HG03378 (cell line): ENCODE measurements around the gene DRG2.

ENCODE experiments used
- ATAC-seq: cut with Tn5 transposase; IDR thresholded peaks from one replicate; pipeline ENCODE4 v1.9.1; 2021; ENCODE audit warnings: mild to moderate bottlenecking, moderate library complexity; ENCODE audit not compliant: unreplicated experiment

Gene DRG2, protein sequence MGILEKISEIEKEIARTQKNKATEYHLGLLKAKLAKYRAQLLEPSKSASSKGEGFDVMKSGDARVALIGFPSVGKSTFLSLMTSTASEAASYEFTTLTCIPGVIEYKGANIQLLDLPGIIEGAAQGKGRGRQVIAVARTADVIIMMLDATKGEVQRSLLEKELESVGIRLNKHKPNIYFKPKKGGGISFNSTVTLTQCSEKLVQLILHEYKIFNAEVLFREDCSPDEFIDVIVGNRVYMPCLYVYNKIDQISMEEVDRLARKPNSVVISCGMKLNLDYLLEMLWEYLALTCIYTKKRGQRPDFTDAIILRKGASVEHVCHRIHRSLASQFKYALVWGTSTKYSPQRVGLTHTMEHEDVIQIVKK

DNA sequence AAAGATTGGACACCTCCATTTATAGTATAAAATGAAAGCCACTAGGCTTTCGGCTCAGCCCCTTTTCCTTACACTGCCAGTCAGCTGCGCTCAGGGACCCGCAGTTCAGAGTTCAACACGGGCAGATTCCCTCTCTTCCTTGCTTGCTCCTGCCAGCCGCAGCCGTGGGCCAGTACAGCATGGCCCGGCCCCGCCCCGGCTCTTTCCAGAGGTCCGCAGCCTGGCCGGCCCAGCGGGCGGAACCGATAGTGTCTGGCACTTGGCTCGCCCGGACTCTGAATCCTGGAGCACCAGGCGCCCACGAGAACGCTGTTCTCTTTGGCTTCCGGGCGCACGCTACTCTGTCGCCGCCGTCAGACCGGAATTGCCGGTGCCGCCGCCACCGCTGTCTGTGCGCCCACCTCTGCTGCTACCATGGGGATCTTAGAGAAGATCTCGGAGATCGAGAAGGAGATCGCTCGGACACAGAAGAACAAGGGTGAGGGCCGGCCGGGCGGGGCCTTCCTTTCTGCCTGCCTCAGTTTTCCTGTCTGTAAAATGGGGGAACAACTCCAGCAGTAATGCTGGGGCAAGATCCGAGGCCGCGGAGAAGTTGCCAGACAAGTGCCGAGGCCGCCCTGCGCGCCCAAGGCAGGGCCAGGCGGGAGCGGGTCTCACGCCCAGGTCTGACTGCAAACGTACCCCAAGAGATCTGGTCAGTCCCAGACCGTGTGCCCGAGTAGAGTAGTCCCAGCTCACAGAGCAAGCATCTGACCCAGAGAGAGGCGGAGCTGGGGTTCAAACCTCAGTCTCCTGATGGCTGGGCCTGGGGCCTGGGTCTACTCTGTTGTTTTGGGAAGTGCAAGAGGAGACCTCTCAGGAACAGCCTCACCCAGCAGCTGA lies at the start of gene DRG2:
Gene DRG2 (plus strand): TSS at position 339 of the 882 bp plus-strand sequence. CDS start 76 bp downstream, at position 415.
- ATAC-seq, result peak; percentile 76

DNA sequence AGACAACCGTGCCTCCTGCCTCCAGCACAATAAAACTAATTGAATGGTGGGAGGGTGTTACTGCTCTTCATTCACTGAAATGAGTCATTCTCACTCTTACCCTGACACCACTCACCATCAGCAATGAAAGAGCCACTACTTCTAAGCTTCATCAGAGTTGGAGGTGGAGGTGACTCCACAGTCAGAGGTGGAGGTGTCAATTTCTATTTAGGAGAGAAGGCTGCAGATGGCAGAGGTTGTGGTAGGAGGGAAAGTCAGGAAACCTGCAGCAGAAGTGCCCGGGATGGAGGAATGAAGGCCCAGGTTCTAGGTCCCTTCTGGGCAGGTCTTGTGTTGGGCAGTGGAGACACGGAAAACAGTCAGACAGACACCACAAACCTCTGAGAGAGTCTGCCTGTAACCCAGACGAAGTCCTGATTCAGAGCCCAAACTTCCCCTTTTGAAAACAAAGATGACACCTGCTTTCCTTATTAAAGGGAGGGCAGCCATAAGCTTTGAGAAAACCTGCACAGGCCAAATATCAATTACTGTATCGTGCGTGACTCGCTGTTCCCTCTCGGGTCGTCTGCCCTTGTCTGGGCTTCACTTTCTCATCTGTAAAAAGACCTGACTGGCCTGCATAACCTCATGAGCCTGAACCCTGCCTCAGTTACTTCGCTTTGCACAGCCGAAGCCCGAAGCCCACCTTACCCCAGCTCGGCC lies 49.4 kb upstream of the DRG2 start:
- no peak for ATAC-seq

- ATAC-seq, result peak; percentile 79
Measured at GRCh38 chr17:18038861-18039534, 48.8 kb upstream of the DRG2 start, which contains the start of the genes ATPAF2 and GID4. Gene ATPAF2, minus strand, starts transcription at chr17:18039168. Its CDS starts 155 bp downstream, at chr17:18039013. Gene GID4, plus strand, starts transcription at chr17:18039408. Its CDS starts 57 bp downstream, at chr17:18039465.

DNA sequence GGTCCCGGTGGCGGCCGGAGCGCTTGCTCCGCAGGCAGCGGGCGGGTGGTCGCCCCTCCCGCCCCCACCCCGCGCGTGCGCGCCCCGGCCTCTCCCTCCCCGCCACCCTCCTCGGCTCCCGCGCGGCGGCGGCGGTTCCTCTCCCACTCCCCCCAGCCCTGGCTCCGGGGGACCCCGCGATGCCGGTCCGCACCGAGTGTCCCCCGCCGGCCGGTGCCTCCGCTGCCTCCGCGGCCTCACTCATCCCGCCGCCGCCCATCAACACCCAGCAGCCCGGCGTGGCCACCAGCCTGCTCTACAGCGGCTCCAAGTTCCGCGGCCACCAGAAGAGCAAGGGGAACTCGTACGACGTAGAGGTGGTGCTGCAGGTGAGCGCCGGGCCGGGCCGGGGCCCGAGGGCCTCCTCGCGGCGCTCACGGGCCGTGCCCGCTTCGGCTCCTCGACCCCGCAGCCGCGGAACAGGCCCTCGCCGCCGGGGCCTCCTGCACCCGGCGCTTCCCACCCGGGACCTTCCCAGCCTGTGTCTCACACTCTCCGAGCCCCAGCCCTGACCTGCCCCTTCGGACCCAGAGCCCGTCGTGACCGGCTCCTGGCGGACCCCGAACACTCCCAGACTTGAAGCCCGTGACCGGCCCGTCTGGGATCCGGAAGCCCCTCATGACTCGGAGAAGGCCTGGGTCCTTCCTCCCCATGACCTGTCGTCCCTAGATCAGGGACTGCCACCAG lies 48.0 kb upstream of the DRG2 start:
- ATAC-seq, result peak; percentile 7

DNA sequence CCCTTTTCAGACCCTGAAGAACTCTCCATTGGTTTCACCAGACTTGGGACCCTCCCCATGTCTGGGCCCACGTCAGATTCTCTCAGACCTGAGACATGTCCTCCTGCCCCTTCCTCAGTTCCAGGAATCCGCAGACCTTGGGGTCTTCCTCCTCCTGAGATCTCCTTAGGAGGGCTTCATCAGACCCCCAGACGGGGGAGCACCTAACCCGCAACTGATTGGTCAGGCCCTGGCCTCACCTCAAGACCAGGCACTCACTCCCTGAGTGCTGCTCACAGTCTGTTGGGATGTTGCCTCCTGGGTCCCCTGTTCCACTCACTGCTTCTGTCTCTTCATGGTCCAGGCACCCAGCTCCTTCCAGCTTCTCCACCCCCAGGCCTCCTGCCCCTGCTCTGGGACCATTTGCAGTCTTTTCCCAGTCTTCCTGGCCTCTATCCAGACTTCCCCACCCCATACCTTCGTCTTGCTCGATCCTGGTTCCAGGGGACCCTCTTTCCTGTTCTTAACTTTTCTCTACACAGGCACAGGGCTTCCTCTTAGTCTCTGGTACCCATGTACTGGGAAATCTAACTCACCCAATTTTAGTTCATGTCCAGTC lies 47.4 kb upstream of the DRG2 start:
- no peak for ATAC-seq

GRCh38 chr17:18041776-18042175 lies 46.0 kb upstream of the DRG2 start:
- ATAC-seq, result no peak

DNA sequence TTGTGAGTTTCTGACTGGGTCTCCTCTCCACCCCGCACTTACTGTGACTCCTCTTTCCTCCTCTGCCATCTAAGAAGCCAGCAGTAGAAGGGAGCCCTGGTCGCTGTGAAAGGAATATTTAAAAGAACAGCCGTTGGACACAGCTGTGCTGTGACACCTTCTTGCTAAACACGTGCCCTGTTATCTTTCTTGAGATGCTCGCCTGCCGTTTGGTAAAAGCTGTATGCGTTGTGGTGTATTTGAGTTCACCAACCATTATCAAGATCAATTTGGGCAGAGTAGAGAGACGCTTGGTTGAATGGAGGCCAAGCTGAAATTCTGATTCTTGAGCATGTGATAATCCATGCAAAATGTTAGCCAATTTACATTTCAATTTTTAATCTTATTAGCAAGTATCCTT lies 44.8 kb upstream of the DRG2 start:
- ATAC-seq, result no peak

DNA sequence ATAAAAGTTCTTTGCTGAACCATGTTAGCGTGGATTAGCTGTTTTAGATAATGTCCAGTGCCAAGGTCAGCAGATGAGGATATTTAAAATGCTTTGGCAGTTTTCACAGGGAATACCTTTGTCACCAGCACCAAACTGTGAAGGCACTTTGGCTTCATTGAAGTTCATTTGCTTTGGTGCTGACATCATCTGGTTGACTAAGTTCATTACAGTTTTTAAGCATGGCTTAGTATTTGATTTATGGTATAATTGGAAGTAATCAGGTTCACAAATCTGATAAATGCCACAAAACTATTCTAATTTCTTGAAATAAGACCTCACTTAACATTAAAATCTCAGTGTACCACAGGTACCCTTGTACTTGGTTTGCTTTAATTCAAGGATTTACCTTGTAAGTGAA lies 44.3 kb upstream of the DRG2 start:
- ATAC-seq, result no peak

DNA sequence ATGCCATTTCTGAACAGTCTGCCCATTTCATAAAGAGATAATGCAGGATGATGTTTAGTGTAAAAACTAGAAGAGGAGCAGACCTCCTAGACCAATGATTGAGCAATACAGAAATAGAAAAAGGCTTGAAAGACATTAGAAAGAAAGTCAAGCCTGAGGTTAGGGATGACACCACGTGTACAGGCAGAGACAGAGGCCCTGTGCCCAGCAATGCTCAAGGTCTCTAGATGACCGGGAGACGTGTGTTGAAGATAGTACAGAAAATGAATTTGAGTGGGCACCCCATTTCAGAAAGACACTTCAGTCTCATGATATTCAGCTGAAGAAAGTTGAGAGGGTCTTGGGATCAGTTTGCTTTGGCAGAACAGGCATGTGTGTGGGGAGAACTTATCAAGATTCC lies 43.1 kb upstream of the DRG2 start:
- no peak for ATAC-seq

DNA sequence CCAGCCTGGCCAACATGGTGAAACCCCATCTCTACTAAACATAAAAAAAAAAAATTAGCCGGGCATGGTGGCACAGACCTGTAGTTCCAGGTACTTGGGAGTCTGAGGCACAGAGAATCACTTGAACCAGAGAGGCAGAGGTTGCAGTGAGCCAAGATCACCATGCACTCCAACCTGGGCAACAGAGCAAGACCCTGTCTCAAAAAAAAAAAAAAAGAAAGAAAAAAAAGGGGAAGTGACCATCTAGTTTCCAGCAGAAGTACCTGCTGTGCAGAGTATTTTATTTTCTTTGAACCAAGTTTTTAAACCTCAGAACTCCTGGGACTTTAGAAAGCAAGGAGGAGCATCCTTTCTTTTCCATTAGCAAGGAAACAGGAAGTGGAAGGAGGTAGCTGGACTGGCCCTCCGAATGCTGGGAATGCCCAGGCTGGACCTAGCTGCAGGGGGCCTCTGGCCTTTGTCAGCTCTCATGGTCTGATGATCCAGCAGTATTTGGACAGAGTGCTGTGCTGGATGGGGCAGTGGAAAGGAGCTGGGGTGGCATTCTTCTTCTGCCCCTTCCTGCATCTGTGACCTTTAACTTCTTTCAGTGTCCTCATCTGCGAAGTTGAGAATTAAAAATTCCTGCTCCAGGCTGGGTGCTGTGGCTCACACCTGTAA lies 41.9 kb upstream of the DRG2 start:
- ATAC-seq, result no peak

DNA sequence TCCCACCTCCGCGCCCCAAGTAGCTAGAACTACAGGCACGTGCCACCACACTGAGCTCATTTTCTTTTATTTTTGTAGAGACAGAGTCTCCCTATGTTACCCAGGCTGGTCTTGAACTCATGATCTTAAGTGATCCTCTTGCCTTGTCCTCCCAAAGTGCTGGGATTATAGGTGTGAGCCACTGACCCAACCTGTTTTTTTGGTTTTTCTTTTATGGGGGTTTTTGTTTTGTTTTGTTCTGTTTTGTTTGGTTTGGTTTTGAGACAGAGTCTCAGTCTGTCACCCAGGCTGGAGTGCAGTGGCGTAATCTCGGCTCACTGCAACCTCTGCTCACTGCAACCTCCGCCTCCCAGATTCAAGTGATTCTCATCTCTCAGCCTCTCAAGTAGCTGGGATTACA lies 32.2 kb upstream of the DRG2 start:
- no peak for ATAC-seq

DNA sequence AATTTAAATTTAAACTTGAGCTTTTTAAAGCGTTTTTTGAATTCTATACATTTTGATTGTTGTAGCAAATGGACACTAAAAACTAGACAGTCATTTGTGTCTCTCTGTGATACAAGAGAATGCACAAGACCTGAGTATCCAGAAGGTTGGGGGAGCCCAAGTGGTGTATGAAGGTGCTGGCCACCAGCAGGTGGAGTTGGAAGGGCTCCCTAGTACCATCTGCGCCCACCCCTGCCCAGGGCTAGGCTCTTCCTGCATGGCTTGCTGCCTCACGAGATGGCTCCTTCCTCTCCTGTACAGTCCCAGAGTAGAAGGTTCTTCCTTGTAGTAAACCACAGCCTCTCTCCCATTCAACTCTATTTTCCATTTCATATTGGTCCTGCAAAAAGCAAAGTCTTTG lies 31.5 kb upstream of the DRG2 start:
- no peak for ATAC-seq

DNA sequence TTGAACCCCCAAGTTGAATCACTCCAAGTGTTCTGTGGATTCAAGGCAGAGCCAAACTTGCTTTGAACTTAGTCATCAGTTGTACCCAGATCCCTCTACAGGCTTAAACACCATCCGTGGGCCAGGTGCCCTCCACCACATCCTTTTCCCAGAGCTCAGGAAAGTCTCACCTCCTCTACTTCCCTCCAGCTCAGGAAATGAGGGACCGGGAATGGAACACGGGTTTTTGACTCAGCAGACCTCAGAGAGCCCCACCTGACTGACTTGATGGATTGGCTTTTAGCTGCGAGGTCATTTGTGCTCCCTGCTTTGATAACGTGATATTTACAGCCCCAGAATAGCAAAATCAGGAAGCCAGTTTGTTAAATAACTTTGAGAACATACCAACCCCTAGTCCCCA lies 28.5 kb upstream of the DRG2 start:
- ATAC-seq, result no peak

GRCh38 chr17:18064053-18064452 lies 23.7 kb upstream of the DRG2 start:
- ATAC-seq, result no peak

DNA sequence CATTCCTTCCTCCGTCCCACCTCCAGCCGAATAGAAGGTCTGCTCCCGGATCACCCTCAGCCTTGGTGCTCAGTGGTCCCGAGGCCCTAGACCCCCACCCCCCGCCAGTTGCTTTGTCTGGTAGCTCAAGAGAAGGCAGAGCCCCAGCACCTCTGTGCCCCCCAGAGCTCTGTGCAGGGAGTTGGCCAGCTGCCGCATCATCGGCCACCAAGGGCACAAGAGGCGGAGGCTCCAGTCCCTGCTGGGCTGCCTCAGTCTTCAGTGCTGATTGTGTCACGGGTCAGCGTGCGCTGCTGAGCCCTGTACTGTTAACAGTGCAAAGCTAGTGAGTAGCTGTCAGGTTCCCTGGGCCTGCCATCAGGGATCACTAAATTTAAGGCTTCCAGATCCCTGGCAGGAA lies 22.2 kb upstream of the DRG2 start:
- ATAC-seq, result no peak

DNA sequence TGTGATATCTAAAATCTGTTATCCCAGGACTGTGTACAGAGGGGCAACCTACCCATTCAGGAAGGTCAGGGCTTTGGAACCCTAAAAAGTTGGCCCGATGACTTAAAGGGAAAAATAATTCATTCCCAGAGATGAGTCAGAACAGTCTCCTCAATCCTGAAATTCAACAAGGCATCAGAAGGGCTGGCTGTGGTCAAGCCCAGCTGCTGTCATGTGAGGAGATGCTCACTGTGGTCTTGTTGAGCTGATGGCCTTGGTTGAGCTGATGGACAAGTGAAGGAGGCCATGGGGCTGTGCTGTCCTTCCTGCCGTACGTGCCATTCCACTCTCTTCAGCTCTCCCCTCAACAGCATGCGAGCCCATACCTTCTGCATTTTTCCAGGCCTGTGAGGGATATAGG lies 20.9 kb upstream of the DRG2 start:
- ATAC-seq, result no peak

GRCh38 chr17:18069101-18069500 lies 18.6 kb upstream of the DRG2 start:
- ATAC-seq, result no peak

- ATAC-seq, result no peak
Measured at GRCh38 chr17:18070861-18071340, 16.8 kb upstream of the DRG2 start.

GRCh38 chr17:18071751-18072150 lies 16.0 kb upstream of the DRG2 start:
- ATAC-seq, result no peak
